Peyer's patch (tissue), 4 donors: ENCODE data around the gene NUP214. TPM values are rescaled to one million over a fixed set of nuclear protein-coding genes. Genes with fewer than 3 reads are reported as not detected.

Source experiments
- DNase-seq, 3 donors: peaks; one replicate each; pipeline ENCODE4 v3.0.0-alpha.2; 2017 to 2019
- H3K27ac ChIP-seq, 4 donors: fragments of 200-600 bp; sonication (generic); one replicate each; pipeline ENCODE4 v1.5.1; 2016 to 2019
- H3K27me3 ChIP-seq, 2 donors: fragments of 200-600 bp; sonication (generic); one replicate each; pipeline ENCODE4 v1.5.1; 2019
- H3K36me3 ChIP-seq, 3 donors: fragments of 200-600 bp; sonication (generic); one replicate each; pipeline ENCODE4 v1.5.1; 2016 to 2019
- H3K4me1 ChIP-seq, 4 donors: fragments of 200-600 bp; sonication (generic); one replicate each; pipeline ENCODE4 v1.5.1; 2016 to 2019
- H3K4me3 ChIP-seq, 4 donors: fragments of 200-600 bp; sonication (generic); 1 replicate in 3 of 4; 2 replicates in 1 of 4; pipeline ENCODE4 v1.5.1; 2016 to 2019; ENCODE audit warnings: mild to moderate bottlenecking in 1 of 4
- H3K9me3 ChIP-seq, 4 donors: fragments of 200-600 bp; sonication (generic); one replicate each; pipeline ENCODE4 v1.5.1; 2016 to 2019; ENCODE audit warnings: mild to moderate bottlenecking in 1 of 4
- CTCF ChIP-seq, 6 experiments: fragments of 450-650 bp in 4 of 6; fragments of 200-600 bp in 2 of 6; sonication (generic) in 1 of 6; IDR thresholded peaks; one replicate each; pipeline ENCODE4 v1.5.1; 2017 to 2019; ENCODE audit warnings: antibody characterized with exemption in 6 of 6, mild to moderate bottlenecking in 3 of 6, moderate library complexity in 1 of 6
- POLR2A ChIP-seq, 2 donors: fragments of 450-650 bp; IDR thresholded peaks; one replicate each; pipeline ENCODE4 v1.5.1; 2017; ENCODE audit warnings: antibody characterized with exemption in 2 of 2, mild to moderate bottlenecking in 2 of 2, moderate library complexity in 2 of 2
- total RNA-seq, 4 donors: library from RNA; depleted of rRNA; stranded (reverse); fragments of >200 nt; gene quantifications; one replicate each; pipeline ENCODE4 v1.1.0, GENCODE V29; 2016

Gene NUP214
- total RNA-seq, 4 donors from 2014 or later, result 48.2 to 159 (median 88.2) TPM

GRCh38 chr9:131194762-131195161, 69.4 kb downstream of the NUP214 start:
- H3K36me3 ChIP-seq, result peaks cover 0 to 74% (median 0%) of the 10 kb centered on the region in 3 donors
- no peaks in the 10 kb centered on the region for H3K9me3 ChIP-seq

GRCh38 chr9:131197160-131197911, 72.0 kb downstream of the NUP214 start:
- no peaks in the 10 kb centered on the region for H3K27me3 ChIP-seq
- no peaks in the 10 kb centered on the region for H3K9me3 ChIP-seq
- H3K27ac ChIP-seq, result no peak overlapping the region
- peaks cover 0 to 78% (median 0%) of the 10 kb centered on the region in 3 donors for H3K36me3 ChIP-seq
- no peaks in the 10 kb centered on the region for H3K4me1 ChIP-seq
- DNase-seq, result no peak
- no peak for TF ChIP-seq CTCF (IDR thresholded peaks at IDR 0.05)
- TF ChIP-seq POLR2A (IDR thresholded peaks at IDR 0.05), result no peak
- no peak overlapping the region for H3K4me3 ChIP-seq

More at GRCh38 chr9:131194762-131195161, 69.4 kb downstream of the NUP214 start:
- Histone ChIP-seq H3K27me3 (no peaks in the 10 kb centered on the region), H3K4me1 (no peaks in the 10 kb centered on the region), H3K27ac (no peak overlapping the region), H3K4me3 (no peak overlapping the region)
- no peak for DNase-seq
- no peak for TF ChIP-seq POLR2A (IDR thresholded peaks at IDR 0.05)
- no peak for TF ChIP-seq CTCF (IDR thresholded peaks at IDR 0.05)

- H3K9me3 ChIP-seq, result no peaks in the 10 kb centered on the region
- peaks cover 0 to 84% (median 0%) of the 10 kb centered on the region in 3 donors for H3K36me3 ChIP-seq
- no peak for TF ChIP-seq CTCF (IDR thresholded peaks at IDR 0.05)
- no peak for TF ChIP-seq POLR2A (IDR thresholded peaks at IDR 0.05)
- DNase-seq, result no peak
- H3K4me3 ChIP-seq, result no peak overlapping the region
- H3K4me1 ChIP-seq, result no peaks in the 10 kb centered on the region
- no peak overlapping the region for H3K27ac ChIP-seq
- H3K27me3 ChIP-seq, result no peaks in the 10 kb centered on the region
Observed at GRCh38 chr9:131198041-131198715, 72.8 kb downstream of the NUP214 start.

GRCh38 chr9:131201856-131202255, 76.5 kb downstream of the NUP214 start:
- DNase-seq, result no peak

More at GRCh38 chr9:131201856-131202255, 76.5 kb downstream of the NUP214 start:
- TF ChIP-seq POLR2A (IDR thresholded peaks at IDR 0.05), result no peak
- no peak for TF ChIP-seq CTCF (IDR thresholded peaks at IDR 0.05)
- Histone ChIP-seq H3K36me3 (peaks cover 0 to 90% (median 0%) of the 10 kb centered on the region in 3 donors), H3K9me3 (no peaks in the 10 kb centered on the region), H3K27me3 (no peaks in the 10 kb centered on the region), H3K4me3 (no peak overlapping the region), H3K27ac (no peak overlapping the region), H3K4me1 (no peaks in the 10 kb centered on the region)
